BJ (cell line): ENCODE measurements around the gene IPCEF1. TPM values are rescaled to one million over a fixed set of nuclear protein-coding genes. Genes with fewer than 3 reads are reported as not detected.

ENCODE experiments used
- CTCF ChIA-PET: fragments of 350-600 bp; formaldehyde crosslinking; extraction: SDS; loops from one replicate; lab custom pipeline; 2021; ENCODE audit warnings: antibody characterized with exemption, inconsistent platforms; lab: Yijun Ruan, JAX
- POLR2A ChIA-PET: fragments of 300-600 bp; sonication (Branson Sonifier 250); formaldehyde crosslinking; extraction: SDS; loops from one replicate; lab custom pipeline; 2021; ENCODE audit warnings: antibody characterized with exemption; lab: Charles Lee
- DNase-seq: peaks from one replicate; pipeline ENCODE4 v3.0.0-alpha.2; 2011; ENCODE audit warnings: low read depth
- H3K27me3 ChIP-seq: 2 replicates; pipeline ENCODE4 v1.6.0; 2011; ENCODE audit warnings: low read length; ENCODE audit not compliant: control insufficient read depth, insufficient read depth
- H3K36me3 ChIP-seq: 2 replicates; pipeline ENCODE4 v1.5.1; 2011; ENCODE audit warnings: low read length; ENCODE audit not compliant: control insufficient read depth, insufficient read depth
- H3K4me3 ChIP-seq: 2 replicates; pipeline ENCODE4 v1.5.1; 2011; ENCODE audit warnings: low read depth, mild to moderate bottlenecking, control low read depth, low read length
- polyA plus RNA-seq: library from polyadenylated mRNA; depleted of rRNA; stranded (reverse); fragments of >200 nt; gene quantifications from 2 replicates; pipeline ENCODE4 v1.2.3, GENCODE V29; 2011
- TF ChIP-seq, protein P1 (sequence below): IDR thresholded peaks from 2 replicates; pipeline ENCODE4 v1.5.1; 2011; ENCODE audit warnings: low read depth, mild to moderate bottlenecking, control low read depth, inconsistent platforms, low read length, moderate library complexity; ENCODE audit not compliant: insufficient read depth

The IPCEF1 gene
- polyA plus RNA-seq, 1 experiment: 0.02 TPM

GRCh38 chr6:154377726-154378125 is 21.1 kb upstream of the IPCEF1 start:
- POLR2A ChIA-PET: no interaction called here
- TF ChIP-seq, protein P1, sequence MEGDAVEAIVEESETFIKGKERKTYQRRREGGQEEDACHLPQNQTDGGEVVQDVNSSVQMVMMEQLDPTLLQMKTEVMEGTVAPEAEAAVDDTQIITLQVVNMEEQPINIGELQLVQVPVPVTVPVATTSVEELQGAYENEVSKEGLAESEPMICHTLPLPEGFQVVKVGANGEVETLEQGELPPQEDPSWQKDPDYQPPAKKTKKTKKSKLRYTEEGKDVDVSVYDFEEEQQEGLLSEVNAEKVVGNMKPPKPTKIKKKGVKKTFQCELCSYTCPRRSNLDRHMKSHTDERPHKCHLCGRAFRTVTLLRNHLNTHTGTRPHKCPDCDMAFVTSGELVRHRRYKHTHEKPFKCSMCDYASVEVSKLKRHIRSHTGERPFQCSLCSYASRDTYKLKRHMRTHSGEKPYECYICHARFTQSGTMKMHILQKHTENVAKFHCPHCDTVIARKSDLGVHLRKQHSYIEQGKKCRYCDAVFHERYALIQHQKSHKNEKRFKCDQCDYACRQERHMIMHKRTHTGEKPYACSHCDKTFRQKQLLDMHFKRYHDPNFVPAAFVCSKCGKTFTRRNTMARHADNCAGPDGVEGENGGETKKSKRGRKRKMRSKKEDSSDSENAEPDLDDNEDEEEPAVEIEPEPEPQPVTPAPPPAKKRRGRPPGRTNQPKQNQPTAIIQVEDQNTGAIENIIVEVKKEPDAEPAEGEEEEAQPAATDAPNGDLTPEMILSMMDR: no peak

DNA sequence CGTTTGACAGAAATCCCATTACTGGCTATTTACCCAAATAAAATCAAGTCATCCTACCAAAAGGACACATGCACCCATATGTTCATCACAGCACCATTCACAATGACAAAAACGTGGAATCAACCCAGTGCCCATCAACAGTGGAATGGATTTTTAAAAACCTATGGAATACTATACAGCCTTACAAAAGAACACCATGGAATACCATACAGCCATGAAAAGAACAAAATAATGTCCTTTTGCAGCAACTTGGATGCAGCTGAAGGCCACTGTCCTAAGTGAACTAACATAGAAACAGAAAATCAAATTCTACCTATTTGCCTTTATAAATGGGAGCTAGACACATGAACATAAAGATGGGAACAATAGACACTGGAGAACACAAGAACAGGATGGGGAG is 17.4 kb upstream of the IPCEF1 start:
- CTCF ChIA-PET: interaction anchor here (1.5 kb wide), 1 partner anchor 9 kb away, joined by 3 read pairs; no protein-coding TSS in a partner anchor
- TF ChIP-seq, protein P1: no peak
- no peaks in the 10 kb centered on the region for H3K27me3 ChIP-seq
- no peaks in the 10 kb centered on the region for H3K36me3 ChIP-seq
- no peak overlapping the region for H3K4me3 ChIP-seq
- DNase-seq: no peak
- POLR2A ChIA-PET: interaction anchor here (0.5 kb wide), 1 partner anchor 14 kb away, joined by 3 read pairs; no protein-coding TSS in a partner anchor

More at GRCh38 chr6:154377726-154378125, 21.1 kb upstream of the IPCEF1 start:
- CTCF ChIA-PET: interaction anchor here (2.3 kb wide), 1 partner anchor 8 kb away, joined by 7 read pairs; no protein-coding TSS in a partner anchor
- H3K27me3 ChIP-seq: no peaks in the 10 kb centered on the region
- no peak overlapping the region for H3K4me3 ChIP-seq
- H3K36me3 ChIP-seq: no peaks in the 10 kb centered on the region
- no peak for DNase-seq

DNA sequence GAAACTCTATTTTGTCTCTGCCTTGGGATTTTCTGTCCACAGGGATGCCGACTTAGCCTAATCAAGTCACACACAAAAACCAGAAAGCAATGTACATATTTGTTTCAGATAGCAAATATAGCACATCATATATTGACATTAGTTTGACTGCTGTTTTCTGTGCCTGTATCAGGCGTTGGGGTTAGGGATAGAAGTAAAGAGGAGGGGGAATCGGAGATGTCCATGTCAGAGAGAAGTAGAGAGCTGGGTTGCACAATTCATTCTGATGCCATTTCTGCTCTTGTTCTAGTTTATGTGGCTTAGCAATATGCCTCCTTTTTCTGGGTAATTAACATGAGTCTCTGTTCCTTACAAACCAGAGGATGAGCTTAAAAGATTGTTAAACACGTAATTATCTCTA is 14.7 kb upstream of the IPCEF1 start:
- no peak overlapping the region for H3K4me3 ChIP-seq
- DNase-seq: no peak
- 0 out of 2 replicates have a peak, but pooled peaks cover 1% of the 10 kb centered on the region for H3K27me3 ChIP-seq
- ChIA-PET CTCF (interaction anchor here (0.6 to 4.8 kb wide), 11 partner anchors 10 to 217 kb away, joined by 3 to 20 read pairs (median 3); no protein-coding TSS in a partner anchor), POLR2A (no interaction called here)
- no peaks in the 10 kb centered on the region for H3K36me3 ChIP-seq
- TF ChIP-seq, protein P1: no peak

- ChIA-PET POLR2A (no interaction called here), CTCF (interaction anchor here (0.7 to 4.8 kb wide), 11 partner anchors 9 to 216 kb away, joined by 3 to 20 read pairs (median 3); no protein-coding TSS in a partner anchor)
- 0 out of 2 replicates have a peak, but pooled peaks cover 1% of the 10 kb centered on the region for H3K27me3 ChIP-seq
- no peak overlapping the region for H3K4me3 ChIP-seq
- peak; percentile 3 for DNase-seq
- TF ChIP-seq, protein P1: peak; percentile 58
- no peaks in the 10 kb centered on the region for H3K36me3 ChIP-seq
Observed at GRCh38 chr6:154370545-154370944, 13.9 kb upstream of the IPCEF1 start.

DNA sequence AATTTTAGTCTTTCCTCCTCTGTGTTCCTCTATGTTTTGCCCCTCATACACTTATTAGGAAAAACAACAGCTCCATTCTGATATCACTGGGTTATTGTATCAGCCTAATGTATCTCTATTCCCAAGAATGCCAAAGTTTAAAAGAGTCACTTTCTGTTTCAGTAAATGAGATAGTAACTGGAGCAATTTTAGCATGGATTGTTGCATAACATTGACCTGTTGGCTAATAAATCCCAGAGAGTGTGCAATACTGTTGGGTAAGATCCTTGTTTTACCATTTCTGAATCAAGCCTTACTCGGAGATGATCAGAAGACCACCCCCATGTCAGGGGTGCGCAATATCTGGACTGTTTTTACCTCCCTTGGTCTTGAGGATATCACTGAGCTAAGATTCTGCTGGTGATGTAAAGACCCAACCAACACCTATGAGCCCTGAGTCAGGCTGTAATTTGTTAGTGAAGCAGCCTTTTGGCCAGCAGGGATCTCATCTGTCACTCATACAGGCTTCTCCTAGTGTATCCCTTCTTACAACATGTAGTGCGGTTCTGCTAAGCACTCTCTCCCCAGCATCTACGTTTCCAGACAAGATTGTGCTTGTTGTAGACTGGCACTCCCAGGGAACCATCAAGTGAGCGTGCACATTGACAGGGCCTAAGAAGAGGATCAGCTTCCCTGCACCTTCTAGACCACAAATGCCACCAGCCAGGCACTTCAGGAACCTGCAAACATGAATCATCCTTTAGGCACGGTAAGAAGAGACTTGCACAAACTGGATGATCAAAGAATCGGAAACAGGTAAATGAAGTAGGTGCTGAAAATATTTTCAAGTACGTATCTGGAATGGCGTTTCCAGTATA is 11.5 kb upstream of the IPCEF1 start:
- no peak for DNase-seq
- H3K4me3 ChIP-seq: no peak overlapping the region
- no peaks in the 10 kb centered on the region for H3K36me3 ChIP-seq
- ChIA-PET CTCF (interaction anchor here (1.1 to 4.8 kb wide), 3 partner anchors 11 to 214 kb away, joined by 3 to 20 read pairs (median 7); no protein-coding TSS in a partner anchor), POLR2A (no interaction called here)
- H3K27me3 ChIP-seq: 0 out of 2 replicates have a peak, but pooled peaks cover 1% of the 10 kb centered on the region
- TF ChIP-seq, protein P1: no peak
